Heart left ventricle (tissue), 13 donors: ENCODE data around the gene TNS1.

Experiments
- CTCF ChIP-seq, 12 donors: fragments of 200-600 bp; sonication (generic) in 4 of 12; IDR thresholded peaks; one replicate each; pipeline versions ENCODE4 v1.5.0 to v1.8.0; 2018 to 2022; ENCODE audit warnings: antibody characterized with exemption in 12 of 12, mild to moderate bottlenecking in 5 of 12
- POLR2A ChIP-seq, 2 donors: fragments of 450-650 bp; IDR thresholded peaks; one replicate each; pipeline ENCODE4 v1.6.1; 2017; ENCODE audit warnings: antibody characterized with exemption in 2 of 2, mild to moderate bottlenecking in 2 of 2, moderate library complexity in 2 of 2
- donor health status: ischemic (EF 13 %, LVEDD 7.1; RV severe dilation, severe dysfunction).
- donor health status: DM: no; HTN: yes; CAD: no.
- donor health status: DM: no; HTN: no; CAD: no.
- donor health status: ischemic (EF 25% LVEDD 6.9; RV normal size, moderate dysfunction).
- donor health status: ischemic (EF 25% LVEDD 5.7; RV mildly dilated, moderate dysfunction).
- donor health status: ischemic (EF 35%, LVEDD 5.7; RV mildly dilated, moderate dysfunction).
- donor health status: nonischemic (EF 11% LVEDD 7.7; RV severe dilation, severe dysfunction).
- donor health status: DM: yes; HTN: yes; CAD: no.
- donor health status: PGD.
- donor health status: ischemic (EF 29% LVEDD 5.4; RV normal size, mild dysfunction).
- donor health status: nonischemic (EF 23%, LVEDD 6.1; RV moderate dilation, normal function).

GRCh38 chr2:217968023-217968422 is 34.8 kb downstream of the TNS1 start:
- TF ChIP-seq CTCF (IDR thresholded peaks at IDR 0.05) (no peak), POLR2A (IDR thresholded peaks at IDR 0.05) (no peak)
